GM19099 (cell line): Measurements from ENCODE around the gene WNT3.

Experiments
- POLR2A ChIP-seq: IDR thresholded peaks from 3 replicates; pipeline ENCODE4 v1.6.1; 2011; ENCODE audit warnings: low read depth; ENCODE audit not compliant: insufficient read length; ENCODE audit errors: extremely low read depth

Gene WNT3

GRCh38 chr17:46810837-46811236 lies 7.7 kb downstream of the WNT3 start:
- no peak for TF ChIP-seq POLR2A

- TF ChIP-seq POLR2A = no peak
Measured at GRCh38 chr17:46809110-46809571, 9.4 kb downstream of the WNT3 start.

- no peak for TF ChIP-seq POLR2A
Measured at GRCh38 chr17:46805771-46806170, 12.7 kb downstream of the WNT3 start.

- TF ChIP-seq POLR2A = no peak
Measured at GRCh38 chr17:46803544-46803943, 14.9 kb downstream of the WNT3 start.

- no peak for TF ChIP-seq POLR2A
Measured at GRCh38 chr17:46802800-46803199, 15.7 kb downstream of the WNT3 start.

GRCh38 chr17:46800573-46800972 lies 17.9 kb downstream of the WNT3 start:
- no peak for TF ChIP-seq POLR2A

- no peak for TF ChIP-seq POLR2A
Measured at GRCh38 chr17:46796956-46797530, 21.4 kb downstream of the WNT3 start.

- TF ChIP-seq POLR2A = no peak
Measured at GRCh38 chr17:46796524-46796923, 22.0 kb downstream of the WNT3 start.

GRCh38 chr17:46796084-46796483 lies 22.4 kb downstream of the WNT3 start:
- no peak for TF ChIP-seq POLR2A

GRCh38 chr17:46795379-46795952 lies 23.0 kb downstream of the WNT3 start:
- no peak for TF ChIP-seq POLR2A

- no peak for TF ChIP-seq POLR2A
Measured at GRCh38 chr17:46794318-46794717, 24.2 kb downstream of the WNT3 start.

- TF ChIP-seq POLR2A = no peak
Measured at GRCh38 chr17:46793541-46793940, 25.0 kb downstream of the WNT3 start.

GRCh38 chr17:46792071-46792470 lies 26.4 kb downstream of the WNT3 start:
- TF ChIP-seq POLR2A = no peak

- no peak for TF ChIP-seq POLR2A
Measured at GRCh38 chr17:46791531-46791930, 27.0 kb downstream of the WNT3 start.

GRCh38 chr17:46790216-46790615 lies 28.3 kb downstream of the WNT3 start:
- TF ChIP-seq POLR2A = no peak

- TF ChIP-seq POLR2A = no peak
Measured at GRCh38 chr17:46789610-46790009, 28.9 kb downstream of the WNT3 start.

GRCh38 chr17:46788796-46789195 lies 29.7 kb downstream of the WNT3 start:
- no peak for TF ChIP-seq POLR2A

- no peak for TF ChIP-seq POLR2A
Measured at GRCh38 chr17:46788300-46788699, 30.2 kb downstream of the WNT3 start.

- TF ChIP-seq POLR2A = no peak
Measured at GRCh38 chr17:46787478-46787877, 31.0 kb downstream of the WNT3 start.
